ENCODE results near the gene PSAP. TPM values are rescaled to one million over a fixed set of nuclear protein-coding genes. Genes with fewer than 3 reads are reported as not detected.
"Not testable (repeated sequence)": the region's sequence is repeated elsewhere in the genome, so short reads cannot be mapped to it uniquely, and the experiment has no call there.

The PSAP gene
- 289 and 329 TPM in 2 replicates for total RNA-seq (2014; rRNA removed; shearing (Covaris generic))
- polyA plus RNA-seq (2015; cell fraction: cytosol; rRNA removed), result 372 and 390 TPM in 2 replicates
- polyA plus RNA-seq (2015; cell fraction: nucleus; rRNA removed), result 1,389 and 1,496 TPM in 2 replicates

DNA sequence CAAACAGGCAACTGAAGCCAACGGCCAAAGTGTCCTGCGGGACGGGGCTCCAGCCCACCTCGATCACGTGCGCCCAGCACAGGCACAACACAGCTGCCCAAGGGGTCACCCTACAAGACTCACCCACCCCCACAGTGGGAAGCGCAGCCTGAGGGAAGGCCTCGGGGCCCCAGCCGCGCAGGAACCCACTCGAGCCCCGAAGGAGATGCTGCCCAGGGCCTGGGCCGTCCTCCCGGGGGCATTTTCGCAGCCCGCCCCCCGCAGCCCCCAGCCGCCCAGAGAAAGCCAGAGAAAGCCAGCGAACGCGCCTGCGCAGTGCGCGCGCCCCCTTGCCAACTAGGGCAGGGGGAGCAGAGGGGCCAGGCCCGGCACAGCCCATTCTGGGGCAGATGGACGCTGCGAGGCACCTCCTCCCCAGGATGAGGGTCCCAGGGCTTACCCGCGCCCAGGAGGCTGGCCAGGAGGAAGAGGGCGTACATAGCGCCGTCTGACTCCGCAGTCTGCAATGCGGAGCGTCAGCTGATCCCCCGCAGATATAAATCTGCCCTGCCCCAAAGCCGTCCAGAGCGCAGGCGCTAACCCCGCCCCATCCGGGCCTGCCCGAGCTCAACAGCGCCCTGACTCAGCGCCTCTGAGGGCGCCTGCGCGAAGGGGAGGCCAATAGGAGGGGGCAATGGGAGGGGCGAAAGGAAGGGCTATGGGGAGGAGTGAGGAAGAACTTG is at the start of gene PSAP:
Gene PSAP (minus strand): TSS at position 509 of the 722 bp plus-strand sequence. CDS start 30 bp downstream, at position 479.
- peak; percentile 97 for DNase-seq (ENCODE audit: low read depth)

GRCh38 chr10:71900441-71901180 is 49.6 kb upstream of the PSAP start:
- DNase-seq (ENCODE audit: low read depth), result no peak

DNA sequence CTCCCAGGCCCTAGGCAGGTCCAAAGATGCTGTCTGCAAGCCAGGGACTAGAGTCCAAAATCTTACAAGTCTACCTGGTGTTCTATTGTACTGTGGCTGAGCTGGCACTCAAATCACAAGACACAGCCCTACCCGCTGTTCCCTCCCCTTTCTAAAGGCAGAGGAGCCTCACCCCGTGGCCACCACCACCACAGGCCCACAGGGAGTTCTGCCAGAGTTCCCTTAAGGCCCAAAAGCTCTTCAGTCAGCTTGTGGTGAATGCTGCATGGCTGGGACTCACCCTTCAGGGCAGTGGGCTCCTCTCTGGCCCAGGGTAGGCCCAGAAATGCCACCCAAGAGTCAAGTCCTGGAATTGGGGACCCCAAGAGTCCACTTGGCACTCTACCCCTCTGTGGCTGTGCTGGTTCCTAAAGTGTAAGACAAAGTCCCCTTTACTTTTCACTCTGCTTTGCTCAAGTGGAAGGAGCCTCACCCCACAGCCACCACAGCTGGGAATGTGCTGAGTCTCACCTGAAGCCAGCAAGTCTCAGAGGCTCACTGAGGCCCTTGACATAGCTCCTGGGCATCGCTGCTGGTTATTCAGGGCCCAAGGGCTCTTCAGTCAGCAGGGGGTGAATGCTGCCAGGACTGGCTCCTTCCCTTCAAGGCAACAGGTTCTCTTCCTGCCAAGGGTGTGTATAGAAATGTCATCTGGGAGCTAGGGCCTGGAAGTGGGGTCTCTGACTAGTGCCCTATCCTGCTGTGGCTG is 48.8 kb upstream of the PSAP start:
- DNase-seq (ENCODE audit: low read depth), result no peak

GRCh38 chr10:71898346-71898745 is 47.3 kb upstream of the PSAP start:
- DNase-seq (ENCODE audit: low read depth), result not testable (repeated sequence)

GRCh38 chr10:71893920-71894319 is 42.9 kb upstream of the PSAP start:
- no peak for DNase-seq (ENCODE audit: low read depth)

DNA sequence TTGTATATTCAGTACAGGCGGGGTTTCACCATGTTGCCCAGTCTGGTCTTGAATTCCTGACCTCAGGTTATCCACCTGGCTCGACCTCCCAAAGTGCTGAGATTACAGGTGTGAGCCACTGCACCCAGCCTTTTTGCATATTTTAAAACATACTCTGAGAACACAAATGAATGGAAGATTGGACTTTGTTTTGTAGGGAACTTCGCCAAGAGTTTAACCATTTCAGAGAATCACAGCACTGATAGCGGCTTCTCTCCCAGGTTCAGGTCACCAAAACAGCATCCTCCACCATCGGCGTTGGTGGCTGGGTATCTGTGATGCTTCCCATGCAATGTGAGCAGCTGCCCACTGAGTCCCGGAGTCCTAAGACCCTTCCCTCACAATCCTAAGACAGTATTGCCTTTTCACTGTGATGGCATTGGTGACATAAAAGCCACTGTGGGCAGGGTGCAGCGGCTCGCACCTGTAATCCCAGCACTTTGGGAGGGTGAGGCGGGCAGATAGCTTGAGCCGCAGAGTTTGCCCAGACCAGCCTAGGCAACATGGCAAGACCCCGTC is 42.3 kb upstream of the PSAP start:
- DNase-seq (ENCODE audit: low read depth), result no peak

GRCh38 chr10:71891437-71891836 is 40.4 kb upstream of the PSAP start:
- DNase-seq (ENCODE audit: low read depth), result no peak

DNA sequence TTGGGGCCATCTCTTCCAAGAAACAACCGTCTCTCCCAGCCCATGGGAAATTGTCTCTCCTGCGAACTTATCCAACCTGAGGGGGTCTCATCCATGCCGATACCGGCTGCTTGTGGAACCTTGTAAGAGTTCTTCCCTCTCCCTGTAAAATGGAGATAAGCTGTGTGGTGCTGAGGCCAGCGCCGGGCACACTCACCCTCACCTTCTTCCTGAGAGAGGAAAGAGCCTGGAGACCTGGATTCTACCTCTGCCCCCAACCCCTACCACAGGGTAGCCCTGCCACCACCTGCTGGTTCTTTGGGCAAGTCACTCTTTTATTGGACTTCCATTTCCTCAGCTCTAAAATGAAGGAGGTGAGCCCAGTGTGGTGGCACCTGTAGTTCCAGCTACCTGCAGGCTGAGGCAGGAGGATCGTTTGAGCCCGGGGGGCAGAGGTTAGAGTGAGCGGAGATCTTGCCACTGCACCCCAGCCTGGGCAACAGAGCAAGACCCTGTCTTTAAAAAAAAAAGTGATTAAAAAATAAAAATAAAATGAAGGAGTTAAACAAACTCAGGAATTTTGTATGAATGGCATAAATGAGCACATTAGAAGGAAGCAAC is 38.4 kb upstream of the PSAP start:
- no peak for DNase-seq (ENCODE audit: low read depth)

- DNase-seq (ENCODE audit: low read depth), result peak; percentile 71
Observed at GRCh38 chr10:71888623-71889387, 37.8 kb upstream of the PSAP start.

- no peak for DNase-seq (ENCODE audit: low read depth)
Observed at GRCh38 chr10:71888248-71888622, 37.2 kb upstream of the PSAP start.

DNA sequence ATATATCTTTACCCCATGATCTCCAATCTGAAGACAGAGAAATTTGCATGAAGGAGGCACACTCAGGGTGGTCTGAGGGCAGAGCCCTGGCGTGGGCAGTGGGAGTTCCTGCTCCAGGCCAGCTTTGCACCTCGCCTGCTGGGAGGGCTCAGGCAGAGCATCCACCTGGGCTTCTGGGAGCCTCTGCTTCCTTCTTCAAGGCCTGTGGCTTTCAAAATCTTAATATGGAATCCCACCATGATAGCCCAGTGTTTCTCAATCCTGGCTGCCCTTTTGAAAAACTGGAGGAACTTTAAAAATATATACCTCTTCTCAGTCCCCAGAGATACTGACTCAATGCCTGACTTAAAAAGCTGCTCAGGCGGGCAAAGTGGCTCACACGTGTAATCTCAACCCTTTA is 36.7 kb upstream of the PSAP start:
- DNase-seq (ENCODE audit: low read depth), result no peak

DNA sequence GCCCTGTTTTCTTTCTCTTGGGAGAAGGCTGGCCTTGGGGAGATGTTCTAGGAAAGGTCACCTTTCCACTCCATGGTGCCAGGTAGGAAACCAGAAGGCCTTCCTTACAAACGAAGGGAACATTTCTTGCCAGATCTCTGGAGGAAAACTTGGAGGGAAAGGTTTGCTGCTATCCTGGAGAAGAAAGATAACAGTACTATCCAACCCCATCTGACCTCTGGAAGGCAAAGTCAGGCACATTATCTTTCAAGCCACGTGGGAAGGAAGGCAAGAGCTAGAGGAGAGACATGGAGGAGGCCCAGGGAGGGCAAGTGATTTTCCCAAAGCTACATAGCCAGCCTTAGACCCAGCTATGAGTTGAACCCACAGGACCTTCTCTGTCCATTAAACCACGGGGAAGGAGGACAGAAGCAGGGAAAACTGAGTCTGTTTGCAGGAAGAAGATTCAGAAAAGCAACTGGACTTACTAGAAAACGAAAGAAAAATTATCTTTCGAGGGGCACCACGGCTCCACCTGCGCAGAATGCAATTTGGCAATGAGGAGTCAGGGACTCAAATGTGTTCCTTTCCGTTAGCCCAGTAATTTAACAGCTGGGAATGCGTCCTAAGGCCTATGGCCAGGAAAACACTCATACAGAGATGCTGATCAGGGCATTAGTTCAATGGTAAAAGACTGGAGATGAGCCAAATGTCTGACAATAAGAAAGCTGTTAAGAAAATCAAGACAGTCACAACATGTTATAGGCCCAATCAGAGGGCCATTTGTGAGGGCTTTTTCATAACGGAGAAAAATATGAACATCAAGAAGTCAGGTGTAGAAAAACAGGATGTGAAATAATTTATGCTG is 32.0 kb upstream of the PSAP start:
- DNase-seq (ENCODE audit: low read depth), result no peak

GRCh38 chr10:71881647-71882355 is 30.8 kb upstream of the PSAP start:
- DNase-seq (ENCODE audit: low read depth), result no peak

- not testable (repeated sequence) for DNase-seq (ENCODE audit: low read depth)
Observed at GRCh38 chr10:71881307-71881624, 30.2 kb upstream of the PSAP start.

GRCh38 chr10:71880425-71881306 is 29.6 kb upstream of the PSAP start:
- peak; percentile 10 for DNase-seq (ENCODE audit: low read depth)

GRCh38 chr10:71878327-71879034 is 27.4 kb upstream of the PSAP start:
- no peak for DNase-seq (ENCODE audit: low read depth)

DNA sequence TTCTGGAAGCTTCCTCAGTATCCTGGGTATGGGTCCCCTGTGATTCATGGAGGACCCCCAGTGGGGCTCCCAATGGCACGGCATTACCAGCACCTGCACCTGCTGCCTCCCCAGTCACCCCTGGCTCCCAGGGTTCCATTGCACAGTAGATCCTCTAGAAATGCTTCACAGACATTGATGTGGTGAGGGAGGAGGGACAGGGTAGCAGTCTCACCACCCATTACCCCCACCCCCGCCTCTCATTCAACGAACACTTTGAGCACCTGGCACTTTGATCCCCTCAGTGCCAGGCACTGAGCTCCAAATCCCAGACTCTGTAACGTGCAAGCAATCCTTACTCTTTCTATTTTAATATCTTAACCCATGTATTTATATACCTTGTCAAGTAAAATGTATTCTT is 26.8 kb upstream of the PSAP start:
- DNase-seq (ENCODE audit: low read depth), result no peak
